Suppressor macrophage (primary cell): ENCODE results near the gene NR3C1.
A peak's percentile ranks its signal among the peaks of the same experiment; 100 is the strongest.

Source experiments
- DNase-seq, 4 experiments: peaks; one replicate each; pipeline ENCODE4 v3.0.0-alpha.2; 2020 to 2022

The NR3C1 gene

GRCh38 chr5:143398053-143398355, 5.5 kb downstream of the NR3C1 start:
- no peak for DNase-seq

GRCh38 chr5:143397302-143398052, 6.0 kb downstream of the NR3C1 start:
- no peak for DNase-seq

- DNase-seq: peak in 2 of 4 experiments; percentile 30 to 40
Observed at GRCh38 chr5:143396353-143396940, 7.0 kb downstream of the NR3C1 start.

GRCh38 chr5:143395638-143396352, 7.7 kb downstream of the NR3C1 start:
- no peak for DNase-seq

GRCh38 chr5:143393524-143393923, 10.0 kb downstream of the NR3C1 start:
- peak; percentile 21 to 50 (median 37) for DNase-seq

GRCh38 chr5:143390941-143391340, 12.5 kb downstream of the NR3C1 start:
- no peak for DNase-seq

GRCh38 chr5:143390258-143390657, 13.2 kb downstream of the NR3C1 start:
- DNase-seq: no peak

- DNase-seq: no peak
Observed at GRCh38 chr5:143386725-143387124, 16.8 kb downstream of the NR3C1 start.

GRCh38 chr5:143384865-143385657, 18.4 kb downstream of the NR3C1 start:
- no peak for DNase-seq

GRCh38 chr5:143383988-143384387, 19.5 kb downstream of the NR3C1 start:
- peak; percentile 31 to 61 (median 53) for DNase-seq

GRCh38 chr5:143379606-143380005, 23.9 kb downstream of the NR3C1 start:
- DNase-seq: no peak

- DNase-seq: no peak
Observed at GRCh38 chr5:143376911-143377813, 26.3 kb downstream of the NR3C1 start.

- no peak for DNase-seq
Observed at GRCh38 chr5:143376195-143376779, 27.2 kb downstream of the NR3C1 start.

GRCh38 chr5:143374496-143375217, 28.8 kb downstream of the NR3C1 start:
- DNase-seq: no peak

- DNase-seq: no peak
Observed at GRCh38 chr5:143373076-143373475, 30.4 kb downstream of the NR3C1 start.

GRCh38 chr5:143372187-143372829, 31.2 kb downstream of the NR3C1 start:
- no peak for DNase-seq

GRCh38 chr5:143370440-143370839, 33.0 kb downstream of the NR3C1 start:
- no peak for DNase-seq

GRCh38 chr5:143364061-143364460, 39.4 kb downstream of the NR3C1 start:
- DNase-seq: no peak

GRCh38 chr5:143362664-143363227, 40.7 kb downstream of the NR3C1 start:
- DNase-seq: no peak

- DNase-seq: no peak
Observed at GRCh38 chr5:143361438-143361837, 42.0 kb downstream of the NR3C1 start.
